Measurements from ENCODE around the gene MEI4.
A peak's percentile ranks its signal among the peaks of the same experiment; 100 is the strongest.

The MEI4 gene

DNA sequence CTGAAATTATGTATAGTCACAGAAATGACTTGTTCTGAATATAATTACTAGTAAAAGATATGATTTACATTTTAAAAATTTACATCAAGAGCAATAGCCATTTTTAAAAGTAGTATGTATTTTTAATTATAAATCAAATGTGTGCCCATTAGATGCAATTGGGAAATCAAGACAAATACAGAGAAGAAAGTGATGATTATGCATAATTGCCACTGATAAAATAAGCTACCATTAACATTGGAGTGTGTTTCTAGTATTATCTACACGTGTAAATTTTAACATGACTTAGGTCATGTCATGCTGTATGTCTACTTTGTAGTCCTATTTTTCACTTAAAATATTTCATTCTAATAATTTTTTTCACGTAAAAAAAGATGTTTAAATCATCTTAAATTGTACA lies 22.8 kb upstream of the MEI4 start:
- Histone ChIP-seq H3K4me1 (ENCODE audit: control insufficient read depth in 1 of 2, insufficient read depth in 2 of 2, low read length in 2 of 2) (no peaks in the 10 kb centered on the region), H2AK5ac (ENCODE audit: low read length) (no peak overlapping the region), H4K91ac (ENCODE audit: low read depth, low read length) (no peak overlapping the region), H3K4me2 (ENCODE audit: low read length) (no peak overlapping the region), H3K4me3 (ENCODE audit: low read depth, low read length) (no peak overlapping the region), H3K4ac (ENCODE audit: low read depth, low read length) (no peak overlapping the region), H3K27me3 (ENCODE audit: insufficient read depth, low read length) (no peaks in the 10 kb centered on the region), H3K79me1 (ENCODE audit: low read length) (no peaks in the 10 kb centered on the region), H3K9me3 (ENCODE audit: insufficient read depth, low read depth, low read length) (no peaks in the 10 kb centered on the region), H2BK12ac (ENCODE audit: low read length) (no peak overlapping the region), H3K14ac (ENCODE audit: low read length) (no peak overlapping the region), H2AFZ (ENCODE audit: insufficient read depth, low read length, poor library complexity) (no peak overlapping the region), H2BK120ac (ENCODE audit: insufficient read depth, low read length, poor library complexity) (no peak overlapping the region), H3K36me3 (ENCODE audit: control insufficient read depth in 1 of 2, insufficient read depth in 2 of 2, low read length in 2 of 2) (no peaks in the 10 kb centered on the region), H4K8ac (ENCODE audit: low read depth, low read length) (no peak overlapping the region), H3K23ac (ENCODE audit: low read length) (no peak overlapping the region), H3K9ac (ENCODE audit: low read length) (no peak overlapping the region), H4K12ac (ENCODE audit: low read depth, low read length) (no peak overlapping the region), H3K79me2 (ENCODE audit: control insufficient read depth, insufficient read depth, low read length, poor library complexity) (no peaks in the 10 kb centered on the region), H2BK5ac (ENCODE audit: low read depth, low read length, poor library complexity) (no peak overlapping the region), H3K18ac (ENCODE audit: low read length) (no peak overlapping the region), H3K27ac (ENCODE audit: low read depth, low read length) (no peak overlapping the region)
- WGBS (ENCODE audit: extremely low coverage, insufficient coverage, insufficient read length), result no CpG with 5 or more reads among the region's 2 CpGs
- no peak for DNase-seq

DNA sequence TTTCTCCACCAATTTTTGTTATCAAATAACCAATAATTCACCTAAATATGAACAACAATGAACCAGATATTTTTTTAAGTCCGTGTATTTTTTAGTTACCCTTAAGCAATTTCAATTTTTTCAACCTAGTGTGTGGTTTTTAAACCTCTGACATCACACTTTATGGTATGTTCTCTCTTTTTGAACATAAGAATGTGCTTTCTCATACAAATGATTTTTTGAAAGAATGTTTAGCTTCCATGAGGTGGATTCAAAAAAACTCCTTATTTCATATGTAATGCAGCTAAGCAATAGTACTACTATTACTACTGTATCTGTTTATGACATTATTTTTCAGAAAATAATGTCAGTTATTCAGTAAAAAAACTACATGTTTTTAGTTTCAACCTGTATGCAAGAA lies 19.4 kb upstream of the MEI4 start:
- H2BK5ac ChIP-seq (ENCODE audit: low read depth, low read length, poor library complexity), result no peak overlapping the region
- H3K23ac ChIP-seq (ENCODE audit: low read length), result no peak overlapping the region
- no peak for DNase-seq
- no peak overlapping the region for H4K12ac ChIP-seq (ENCODE audit: low read depth, low read length)
- no peak overlapping the region for H4K91ac ChIP-seq (ENCODE audit: low read depth, low read length)
- H2BK120ac ChIP-seq (ENCODE audit: insufficient read depth, low read length, poor library complexity), result no peak overlapping the region
- no peak overlapping the region for H3K4me3 ChIP-seq (ENCODE audit: low read depth, low read length)
- no peak overlapping the region for H3K14ac ChIP-seq (ENCODE audit: low read length)
- H3K27me3 ChIP-seq (ENCODE audit: insufficient read depth, low read length), result no peaks in the 10 kb centered on the region
- no peak overlapping the region for H2AFZ ChIP-seq (ENCODE audit: insufficient read depth, low read length, poor library complexity)
- WGBS (ENCODE audit: extremely low coverage, insufficient coverage, insufficient read length), result no CpG with 5 or more reads among the region's 1 CpG
- no peaks in the 10 kb centered on the region for H3K79me1 ChIP-seq (ENCODE audit: low read length)
- no peaks in the 10 kb centered on the region for H3K9me3 ChIP-seq (ENCODE audit: insufficient read depth, low read depth, low read length)
- H3K36me3 ChIP-seq (ENCODE audit: control insufficient read depth in 1 of 2, insufficient read depth in 2 of 2, low read length in 2 of 2), result no peaks in the 10 kb centered on the region
- H4K8ac ChIP-seq (ENCODE audit: low read depth, low read length), result no peak overlapping the region
- no peak overlapping the region for H3K18ac ChIP-seq (ENCODE audit: low read length)
- no peak overlapping the region for H2AK5ac ChIP-seq (ENCODE audit: low read length)
- no peaks in the 10 kb centered on the region for H3K4me1 ChIP-seq (ENCODE audit: control insufficient read depth in 1 of 2, insufficient read depth in 2 of 2, low read length in 2 of 2)
- H3K79me2 ChIP-seq (ENCODE audit: control insufficient read depth, insufficient read depth, low read length, poor library complexity), result no peaks in the 10 kb centered on the region
- H3K9ac ChIP-seq (ENCODE audit: low read length), result no peak overlapping the region
- no peak overlapping the region for H3K4me2 ChIP-seq (ENCODE audit: low read length)
- no peak overlapping the region for H3K27ac ChIP-seq (ENCODE audit: low read depth, low read length)
- H2BK12ac ChIP-seq (ENCODE audit: low read length), result no peak overlapping the region
- H3K4ac ChIP-seq (ENCODE audit: low read depth, low read length), result no peak overlapping the region

DNA sequence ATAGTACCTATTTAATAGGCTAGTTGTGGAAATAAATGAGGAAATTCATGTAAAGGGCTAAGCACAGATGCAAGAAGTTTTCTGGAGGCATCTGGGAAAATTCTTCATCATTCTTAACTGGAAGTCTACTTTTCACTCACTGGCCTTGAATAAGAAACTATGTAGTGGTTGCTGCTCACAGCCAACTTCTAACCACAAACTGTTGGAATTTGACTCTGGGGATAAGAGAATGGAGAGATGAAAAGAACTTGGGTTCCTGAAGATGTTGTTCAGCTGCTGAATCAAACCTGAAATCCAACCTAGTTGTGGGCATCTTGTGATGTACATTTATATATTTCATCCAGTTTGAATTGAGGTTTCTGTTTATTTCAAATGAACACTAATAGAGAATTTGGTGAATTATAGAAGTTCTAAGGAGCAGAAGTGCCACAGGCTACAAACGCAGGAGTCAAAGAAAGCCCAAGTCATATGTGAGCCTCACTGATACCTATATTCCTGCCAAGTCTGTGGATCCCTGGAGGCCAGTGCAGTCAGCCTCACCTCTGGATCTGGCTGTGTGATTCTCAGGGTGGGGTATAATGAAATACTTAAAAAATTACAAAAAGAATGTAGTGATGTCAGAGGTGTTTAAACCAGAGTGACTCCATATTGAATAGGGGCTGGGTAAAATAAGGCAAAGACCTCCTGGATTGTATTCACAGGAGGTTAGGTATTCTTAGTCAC lies 18.7 kb upstream of the MEI4 start:
- Histone ChIP-seq H3K9me3 (ENCODE audit: insufficient read depth, low read depth, low read length) (no peaks in the 10 kb centered on the region), H3K4me2 (ENCODE audit: low read length) (no peak overlapping the region), H3K4ac (ENCODE audit: low read depth, low read length) (no peak overlapping the region), H2AFZ (ENCODE audit: insufficient read depth, low read length, poor library complexity) (no peak overlapping the region), H2BK12ac (ENCODE audit: low read length) (no peak overlapping the region), H3K18ac (ENCODE audit: low read length) (no peak overlapping the region), H4K91ac (ENCODE audit: low read depth, low read length) (no peak overlapping the region), H3K23ac (ENCODE audit: low read length) (no peak overlapping the region), H3K14ac (ENCODE audit: low read length) (no peak overlapping the region), H3K79me2 (ENCODE audit: control insufficient read depth, insufficient read depth, low read length, poor library complexity) (no peaks in the 10 kb centered on the region), H2AK5ac (ENCODE audit: low read length) (no peak overlapping the region), H2BK120ac (ENCODE audit: insufficient read depth, low read length, poor library complexity) (no peak overlapping the region), H3K36me3 (ENCODE audit: control insufficient read depth in 1 of 2, insufficient read depth in 2 of 2, low read length in 2 of 2) (no peaks in the 10 kb centered on the region), H3K4me3 (ENCODE audit: low read depth, low read length) (no peak overlapping the region), H4K12ac (ENCODE audit: low read depth, low read length) (no peak overlapping the region), H3K27ac (ENCODE audit: low read depth, low read length) (no peak overlapping the region), H3K4me1 (ENCODE audit: control insufficient read depth in 1 of 2, insufficient read depth in 2 of 2, low read length in 2 of 2) (no peaks in the 10 kb centered on the region), H3K79me1 (ENCODE audit: low read length) (no peaks in the 10 kb centered on the region), H4K8ac (ENCODE audit: low read depth, low read length) (no peak overlapping the region), H3K9ac (ENCODE audit: low read length) (no peak overlapping the region), H2BK5ac (ENCODE audit: low read depth, low read length, poor library complexity) (no peak overlapping the region), H3K27me3 (ENCODE audit: insufficient read depth, low read length) (no peaks in the 10 kb centered on the region)
- DNase-seq, result no peak
- no CpG with 5 or more reads among the region's 1 CpG for WGBS (ENCODE audit: extremely low coverage, insufficient coverage, insufficient read length)

DNA sequence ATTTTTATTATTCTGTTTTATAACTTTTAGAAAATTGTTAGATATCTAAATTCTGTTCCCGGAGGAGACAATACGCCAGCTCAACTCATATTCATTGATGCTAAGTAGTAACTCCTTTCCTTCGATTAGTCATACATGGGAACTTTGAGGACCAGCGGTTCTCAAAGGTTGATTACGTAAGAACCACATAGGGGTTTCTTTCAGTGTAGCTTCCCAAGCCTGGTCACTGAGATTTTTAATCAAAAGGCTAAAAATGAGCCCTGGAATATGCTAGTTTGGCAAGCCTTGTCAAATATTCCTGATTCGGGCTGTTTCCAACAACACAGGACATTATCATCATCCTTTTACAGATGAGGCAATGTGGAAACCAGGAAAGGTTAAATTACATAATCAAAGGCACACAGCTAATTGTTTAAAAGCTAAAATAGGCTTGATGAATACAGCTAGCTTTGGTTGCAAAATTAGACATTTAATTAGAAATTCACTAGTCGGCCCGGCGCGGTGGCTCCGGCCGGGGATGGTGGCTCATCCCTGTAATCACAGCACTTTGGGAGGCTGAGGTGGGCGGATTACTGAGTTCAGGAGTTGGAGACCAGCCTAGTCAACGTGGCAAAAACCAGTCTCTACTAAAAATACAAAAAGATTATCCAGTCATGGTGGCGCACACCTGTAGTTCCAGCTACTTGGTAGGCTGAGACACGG lies 14.6 kb upstream of the MEI4 start:
- no peak overlapping the region for H2AK5ac ChIP-seq (ENCODE audit: low read length)
- H4K8ac ChIP-seq (ENCODE audit: low read depth, low read length), result no peak overlapping the region
- no peak overlapping the region for H4K91ac ChIP-seq (ENCODE audit: low read depth, low read length)
- no peak overlapping the region for H3K14ac ChIP-seq (ENCODE audit: low read length)
- no peaks in the 10 kb centered on the region for H3K4me1 ChIP-seq (ENCODE audit: control insufficient read depth in 1 of 2, insufficient read depth in 2 of 2, low read length in 2 of 2)
- no peak overlapping the region for H4K12ac ChIP-seq (ENCODE audit: low read depth, low read length)
- H3K4me3 ChIP-seq (ENCODE audit: low read depth, low read length), result no peak overlapping the region
- H3K23ac ChIP-seq (ENCODE audit: low read length), result no peak overlapping the region
- no peak overlapping the region for H3K4me2 ChIP-seq (ENCODE audit: low read length)
- no peak overlapping the region for H3K9ac ChIP-seq (ENCODE audit: low read length)
- H3K79me1 ChIP-seq (ENCODE audit: low read length), result no peaks in the 10 kb centered on the region
- H3K27me3 ChIP-seq (ENCODE audit: insufficient read depth, low read length), result no peaks in the 10 kb centered on the region
- H3K36me3 ChIP-seq (ENCODE audit: control insufficient read depth in 1 of 2, insufficient read depth in 2 of 2, low read length in 2 of 2), result no peaks in the 10 kb centered on the region
- no peak overlapping the region for H3K4ac ChIP-seq (ENCODE audit: low read depth, low read length)
- no peak overlapping the region for H2BK5ac ChIP-seq (ENCODE audit: low read depth, low read length, poor library complexity)
- H3K18ac ChIP-seq (ENCODE audit: low read length), result no peak overlapping the region
- H2BK12ac ChIP-seq (ENCODE audit: low read length), result no peak overlapping the region
- no peak overlapping the region for H3K27ac ChIP-seq (ENCODE audit: low read depth, low read length)
- WGBS (ENCODE audit: extremely low coverage, insufficient coverage, insufficient read length), result no CpG with 5 or more reads among the region's 16 CpGs
- peak in 1 of 2 donors; percentile 12 for DNase-seq
- H3K79me2 ChIP-seq (ENCODE audit: control insufficient read depth, insufficient read depth, low read length, poor library complexity), result no peaks in the 10 kb centered on the region
- H3K9me3 ChIP-seq (ENCODE audit: insufficient read depth, low read depth, low read length), result no peaks in the 10 kb centered on the region
- no peak overlapping the region for H2AFZ ChIP-seq (ENCODE audit: insufficient read depth, low read length, poor library complexity)
- no peak overlapping the region for H2BK120ac ChIP-seq (ENCODE audit: insufficient read depth, low read length, poor library complexity)

Data from trophoblast cell (in vitro differentiated cells and primary cell).